H1 (cell line): ENCODE data around the gene POPDC3. TPM values are rescaled to one million over a fixed set of nuclear protein-coding genes. Genes with fewer than 3 reads are reported as not detected.

Experiments used
- CHD7 ChIP-seq: fragments of 300-600 bp; sonication (generic); IDR thresholded peaks from 2 replicates; pipeline ENCODE4 v1.7.1; 2012; ENCODE audit warnings: low read length, moderate library complexity, mild to moderate bottlenecking, inconsistent platforms; ENCODE audit not compliant: insufficient replicate concordance
- polyA plus RNA-seq, 7 experiments: library from polyadenylated mRNA; depleted of rRNA in 3 of 7; stranded (reverse) in 5 of 7; unstranded in 2 of 7; fragments of >200 nt in 5 of 7; fragments of 200-250 nt in 2 of 7; gene quantifications; 1 replicate in 5 of 7; 2 replicates in 1 of 7; 4 replicates in 1 of 7; pipeline versions ENCODE4 v1.2.1 to v1.2.3, GENCODE V29; 2011 to 2013; ENCODE audit warnings: missing spikeins in 2 of 7, mixed read lengths in 2 of 7
- total RNA-seq: library from RNA; stranded (reverse); fragmentation: NEBNext Ultra II Directional; extraction: Animal tissue kit (Norgen Biotek cat#: 25700); gene quantifications from 2 replicates; pipeline ENCODE4 v1.2.1, GENCODE V29; 2021

The POPDC3 gene
- total and polyA plus RNA-seq, 2 of the 8 experiments (the other 6 are each of a cell fraction or from before 2014, with no cell fraction given), result 3.7 to 6.5 TPM

GRCh38 chr6:105178110-105178509 lies 1.7 kb downstream of the POPDC3 start (continued):
- no peak for TF ChIP-seq CHD7
